ENCODE results near the gene EIF1AD.

EIF1AD gene

GRCh38 chr11:66002648-66003225 lies 780 bp upstream of the EIF1AD start:
- DNase-seq = no peak

DNA sequence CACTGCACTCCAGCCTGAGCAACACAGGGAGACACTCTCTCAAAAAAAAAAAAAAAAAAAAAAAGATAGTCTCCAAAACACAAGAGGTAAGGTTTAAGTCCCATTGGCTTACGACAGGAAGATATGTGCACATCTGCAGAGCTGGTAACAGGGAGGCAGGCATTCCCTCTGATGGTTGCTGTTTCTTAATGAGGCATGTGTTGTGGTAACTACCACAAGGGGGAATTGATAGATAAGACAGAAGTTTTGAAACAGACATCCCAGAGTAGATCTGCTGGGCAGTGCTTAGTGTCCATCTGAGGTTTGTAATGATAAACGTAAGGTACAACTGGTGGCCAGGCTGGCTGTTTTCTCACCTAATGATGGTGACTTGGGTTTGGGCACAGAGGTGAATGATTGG lies 4.7 kb downstream of the EIF1AD start:
- no peak for DNase-seq

GRCh38 chr11:65992056-65992455 lies 9.9 kb downstream of the EIF1AD start:
- no peak for DNase-seq

DNA sequence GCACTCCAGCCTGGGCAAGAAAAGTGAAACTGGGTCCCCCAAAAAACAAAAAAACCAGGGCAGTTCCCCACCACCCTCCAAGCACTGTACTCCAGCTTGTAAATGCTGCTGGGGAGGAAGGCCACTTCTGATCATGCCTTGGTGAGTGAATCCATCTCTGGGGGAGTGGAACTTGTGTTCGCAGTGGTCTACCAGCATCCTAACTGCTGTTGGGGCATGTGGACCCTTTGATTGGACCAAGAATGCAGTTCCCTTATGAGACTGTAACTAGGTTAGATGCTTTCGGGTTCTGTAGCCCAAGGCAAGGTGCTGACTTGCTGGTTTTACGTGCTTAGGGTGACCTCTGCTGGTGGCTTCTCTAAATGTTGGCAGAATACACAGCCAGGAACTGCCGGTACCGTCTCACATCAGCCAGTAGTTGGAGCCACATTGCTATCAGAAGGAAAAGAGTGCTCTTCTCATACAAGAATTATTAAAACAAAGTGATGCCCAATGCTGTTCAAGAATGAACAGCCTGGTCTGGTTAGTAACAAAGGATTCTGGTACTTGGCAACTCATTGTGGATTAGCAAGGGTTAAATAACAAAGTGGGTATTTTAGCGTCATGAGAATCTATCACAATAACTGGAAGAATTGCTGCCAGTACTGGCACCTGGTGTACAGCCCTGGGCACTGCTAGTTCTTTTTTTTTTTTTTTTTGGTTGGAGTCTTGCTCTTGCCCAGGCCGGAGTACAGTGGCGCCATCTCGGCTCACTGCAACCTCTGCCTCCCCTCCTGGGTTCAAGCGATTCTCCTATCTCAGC lies 13.0 kb downstream of the EIF1AD start:
- DNase-seq = peak; percentile 86

DNA sequence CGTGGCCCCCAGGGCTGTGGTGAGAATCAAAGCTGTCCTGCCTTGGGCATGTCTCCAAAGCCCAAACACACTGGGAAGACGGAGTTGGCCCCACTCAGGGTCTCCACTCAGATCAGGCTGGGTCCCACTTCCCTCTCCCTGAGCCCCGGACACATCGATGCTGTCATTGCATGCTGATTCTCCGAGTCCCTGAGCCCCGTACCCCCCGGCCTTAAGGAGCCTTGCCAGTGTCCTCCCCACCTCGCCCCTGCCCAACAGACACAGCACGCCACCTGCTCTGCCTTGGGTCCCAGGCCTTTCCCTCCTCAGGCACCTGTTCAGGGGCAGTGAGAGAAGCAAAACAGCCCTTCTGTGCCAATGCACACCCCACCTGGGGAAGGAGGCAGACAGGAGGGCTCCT lies 14.6 kb downstream of the EIF1AD start:
- no peak for DNase-seq

- DNase-seq = no peak
Observed at GRCh38 chr11:65983589-65983987, 18.4 kb downstream of the EIF1AD start.

GRCh38 chr11:65982824-65983588 lies 19.0 kb downstream of the EIF1AD start:
- no peak for DNase-seq

- no peak for DNase-seq
Observed at GRCh38 chr11:65981972-65982823, 19.8 kb downstream of the EIF1AD start.

- no peak for DNase-seq
Observed at GRCh38 chr11:65981101-65981740, 20.7 kb downstream of the EIF1AD start.

GRCh38 chr11:65979261-65979759 lies 22.6 kb downstream of the EIF1AD start:
- no peak for DNase-seq

DNA sequence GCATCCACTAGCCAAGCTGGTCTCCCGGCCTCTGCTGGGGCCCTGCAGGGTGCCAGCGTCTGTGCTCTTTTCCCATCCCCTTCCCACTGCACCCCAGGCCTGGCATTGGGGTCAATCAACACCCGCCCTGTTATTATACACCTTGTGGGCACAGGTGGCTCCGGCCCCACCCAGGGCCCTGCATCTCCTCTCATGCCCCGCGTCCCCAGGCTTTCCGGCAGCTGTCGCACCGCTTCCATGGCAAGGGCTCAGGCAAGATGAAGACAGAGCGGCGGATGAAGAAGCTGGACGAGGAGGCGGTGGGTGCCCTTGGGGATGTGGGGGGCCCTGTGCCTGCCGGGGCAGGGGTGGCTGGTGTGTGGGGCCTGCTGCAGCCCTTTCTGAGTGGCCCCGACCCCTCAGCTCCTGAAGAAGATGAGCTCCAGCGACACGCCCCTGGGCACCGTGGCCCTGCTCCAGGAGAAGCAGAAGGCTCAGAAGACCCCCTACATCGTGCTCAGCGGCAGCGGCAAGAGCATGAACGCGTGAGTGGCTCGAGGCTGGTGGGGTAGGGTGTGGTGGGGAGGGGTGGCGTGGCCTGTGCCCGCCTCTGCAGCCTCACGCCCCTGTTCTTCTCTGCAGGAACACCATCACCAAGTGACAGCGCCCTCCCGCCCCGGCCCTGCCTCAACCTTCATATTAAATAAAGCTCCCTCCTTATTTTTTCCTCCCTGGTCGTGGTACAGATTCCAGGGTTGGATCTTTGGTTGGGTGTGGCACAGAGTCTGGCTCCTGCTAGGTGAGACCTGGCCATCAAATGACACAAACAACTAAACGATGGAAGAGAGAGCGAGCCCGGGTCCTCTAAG lies 23.3 kb downstream of the EIF1AD start:
- no peak for DNase-seq

DNA sequence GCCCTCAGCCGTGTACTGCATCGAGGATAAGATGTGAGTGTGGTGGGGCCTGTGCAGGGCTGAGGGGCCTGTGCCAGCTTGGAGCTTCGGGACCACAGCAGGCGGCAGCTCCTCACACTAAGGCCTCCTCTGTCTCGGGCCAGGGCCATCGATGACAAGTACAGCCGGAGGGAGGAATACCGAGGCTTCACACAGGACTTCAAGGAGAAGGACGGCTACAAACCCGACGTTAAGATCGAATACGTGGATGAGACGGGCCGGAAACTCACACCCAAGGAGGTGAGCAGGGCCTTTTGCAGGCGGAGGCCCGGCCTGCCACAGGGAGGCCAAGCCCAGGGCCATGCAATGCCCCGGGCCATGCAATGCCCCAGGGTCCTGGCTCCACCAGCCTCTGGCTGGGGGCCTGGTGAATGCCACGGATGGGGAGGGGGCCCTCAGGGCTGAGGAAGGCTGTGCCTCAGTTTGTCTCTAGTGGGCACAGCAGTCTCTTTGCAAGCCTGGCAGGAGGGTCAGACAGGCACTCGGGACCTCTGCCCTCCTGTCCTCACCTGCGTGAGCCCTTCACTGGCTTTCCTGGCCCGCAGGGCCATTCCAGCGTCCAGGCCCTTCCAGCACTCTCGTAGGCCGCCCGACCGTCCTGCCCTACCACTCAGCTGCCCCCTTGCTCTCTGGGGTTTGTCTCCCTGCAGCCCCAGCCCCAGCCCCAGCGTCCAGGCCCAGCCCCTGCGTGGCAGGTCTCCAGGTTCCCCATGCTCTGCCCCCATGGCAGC lies 24.2 kb downstream of the EIF1AD start:
- DNase-seq = no peak

DNA sequence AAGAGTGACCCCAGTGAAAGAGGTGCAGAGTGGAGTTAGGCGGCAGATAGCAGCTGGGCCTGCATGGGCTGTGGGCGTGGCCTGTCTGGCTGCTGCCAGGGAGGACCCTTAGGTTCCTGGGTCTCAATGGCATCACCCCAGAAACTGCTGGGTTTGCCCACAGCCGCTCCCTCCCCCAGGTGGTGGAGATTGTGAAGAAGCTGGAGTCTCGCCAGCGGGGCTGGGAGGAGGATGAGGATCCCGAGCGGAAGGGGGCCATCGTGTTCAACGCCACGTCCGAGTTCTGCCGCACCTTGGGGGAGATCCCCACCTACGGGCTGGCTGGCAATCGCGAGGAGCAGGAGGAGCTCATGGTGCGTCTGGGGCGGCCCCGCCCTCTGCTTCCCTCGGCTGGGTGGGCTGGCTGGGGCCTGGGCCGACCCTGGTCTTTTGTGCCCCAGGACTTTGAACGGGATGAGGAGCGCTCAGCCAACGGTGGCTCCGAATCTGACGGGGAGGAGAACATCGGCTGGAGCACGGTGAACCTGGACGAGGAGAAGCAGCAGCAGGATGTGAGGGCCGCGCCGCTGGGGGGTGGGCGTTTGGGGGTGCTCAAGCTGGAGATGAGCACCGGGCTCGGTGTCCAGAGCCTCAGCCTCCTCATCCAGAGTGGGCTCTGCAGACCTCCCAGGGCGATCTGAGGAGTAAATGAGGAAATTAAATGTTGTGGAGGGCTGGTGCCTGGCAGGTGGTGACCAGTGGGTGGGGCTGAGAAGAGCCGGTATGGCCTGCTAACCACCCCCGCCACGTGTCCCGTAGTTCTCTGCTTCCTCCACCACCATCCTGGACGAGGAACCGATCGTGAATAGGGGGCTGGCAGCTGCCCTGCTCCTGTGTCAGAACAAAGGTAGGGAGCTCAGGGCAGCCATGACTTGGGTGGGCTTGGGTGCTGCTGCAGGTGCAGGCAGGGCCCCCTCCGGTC lies 25.5 kb downstream of the EIF1AD start:
- DNase-seq = no peak

- no peak for DNase-seq
Observed at GRCh38 chr11:65975771-65976170, 26.2 kb downstream of the EIF1AD start.

DNA sequence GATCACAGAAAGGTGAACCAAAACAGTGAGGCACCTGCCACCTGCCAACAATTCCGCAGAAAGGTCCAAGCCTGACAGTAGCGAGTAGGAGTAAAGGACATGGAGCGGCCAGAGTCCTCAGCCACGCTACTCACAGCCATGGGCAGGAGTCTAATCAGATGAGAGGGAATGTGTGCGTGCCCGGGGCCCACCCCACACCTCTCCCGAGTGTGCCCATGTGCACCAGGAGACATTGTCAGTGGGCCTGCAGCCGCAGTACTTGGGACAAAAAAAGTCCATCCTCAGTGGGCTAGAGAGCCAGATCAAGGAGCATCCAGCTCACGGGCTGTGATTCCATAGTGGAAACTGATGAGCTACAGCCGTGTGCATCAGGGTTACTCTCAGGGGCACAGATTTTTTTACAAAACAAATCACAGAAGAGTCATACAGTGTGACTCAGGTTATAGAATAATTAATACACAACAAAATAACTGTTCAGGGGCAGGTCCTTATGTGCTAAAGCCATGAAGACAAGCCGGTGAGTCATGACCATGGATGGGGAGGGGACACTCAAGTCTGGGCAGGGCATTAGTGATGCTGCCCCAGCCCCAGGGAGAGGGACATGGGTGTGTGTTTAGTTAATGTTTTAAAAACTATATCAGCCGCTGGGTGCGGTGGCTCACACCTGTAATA lies 28.4 kb downstream of the EIF1AD start:
- DNase-seq = no peak

DNA sequence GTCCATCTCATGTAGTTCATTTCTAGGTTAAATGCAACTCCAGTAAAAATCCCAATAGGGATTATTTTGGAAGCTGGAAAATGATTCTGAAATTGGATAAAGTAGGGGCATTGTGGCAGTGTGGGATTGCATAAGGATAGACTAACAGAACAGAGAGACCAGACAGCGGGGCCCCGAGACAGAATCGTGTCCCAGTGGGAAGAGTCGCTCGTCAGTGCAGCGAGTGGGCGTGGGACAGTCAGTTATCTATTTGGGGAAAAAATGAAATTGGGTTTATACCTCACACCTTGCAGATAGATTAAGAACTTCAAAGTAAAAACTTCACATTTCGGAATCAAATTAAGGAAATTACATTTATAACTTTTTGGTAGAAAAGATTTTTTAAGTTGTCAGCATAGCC lies 29.8 kb downstream of the EIF1AD start:
- no peak for DNase-seq

GRCh38 chr11:65968600-65969482 lies 33.1 kb downstream of the EIF1AD start:
- DNase-seq = no peak

Data from T-helper 9 cell (primary cell).